GM03348 (cell line): Measurements from ENCODE around the gene ALDH8A1.

ENCODE experiments used
- DNase-seq: peaks from one replicate; pipeline ENCODE4 v3.0.0; 2012; ENCODE audit warnings: low spot score

Gene ALDH8A1

GRCh38 chr6:134949927-134950326 lies at the start of gene ALDH8A1:
TSS of gene ALDH8A1 (minus strand) at chr6:134950101. CDS start at chr6:134950053, 48 bp downstream.
- no peak for DNase-seq

- no peak for DNase-seq
Measured at GRCh38 chr6:134999107-134999506, 49.2 kb upstream of the ALDH8A1 start.

GRCh38 chr6:134997133-134997995 lies 47.5 kb upstream of the ALDH8A1 start:
- no peak for DNase-seq

GRCh38 chr6:134995536-134995935 lies 45.6 kb upstream of the ALDH8A1 start:
- no peak for DNase-seq

- DNase-seq, result no peak
Measured at GRCh38 chr6:134994431-134994830, 44.5 kb upstream of the ALDH8A1 start.

GRCh38 chr6:134992155-134992554 lies 42.3 kb upstream of the ALDH8A1 start:
- DNase-seq, result no peak

- no peak for DNase-seq
Measured at GRCh38 chr6:134990262-134990661, 40.4 kb upstream of the ALDH8A1 start.

GRCh38 chr6:134984821-134985220 lies 34.9 kb upstream of the ALDH8A1 start:
- no peak for DNase-seq

GRCh38 chr6:134983823-134984222 lies 33.9 kb upstream of the ALDH8A1 start:
- DNase-seq, result no peak

GRCh38 chr6:134982161-134982560 lies 32.3 kb upstream of the ALDH8A1 start:
- no peak for DNase-seq

GRCh38 chr6:134980846-134981245 lies 30.9 kb upstream of the ALDH8A1 start:
- DNase-seq, result no peak

- DNase-seq, result no peak
Measured at GRCh38 chr6:134979142-134979541, 29.2 kb upstream of the ALDH8A1 start.

- DNase-seq, result no peak
Measured at GRCh38 chr6:134974370-134974769, 24.5 kb upstream of the ALDH8A1 start.

- DNase-seq, result no peak
Measured at GRCh38 chr6:134967711-134968110, 17.8 kb upstream of the ALDH8A1 start.

GRCh38 chr6:134964451-134965203 lies 14.7 kb upstream of the ALDH8A1 start:
- DNase-seq, result no peak

GRCh38 chr6:134962421-134962820 lies 12.5 kb upstream of the ALDH8A1 start:
- DNase-seq, result no peak

- no peak for DNase-seq
Measured at GRCh38 chr6:134961366-134961765, 11.5 kb upstream of the ALDH8A1 start.

GRCh38 chr6:134959603-134960002 lies 9.7 kb upstream of the ALDH8A1 start:
- DNase-seq, result no peak

- no peak for DNase-seq
Measured at GRCh38 chr6:134956676-134957075, 6.8 kb upstream of the ALDH8A1 start.

- no peak for DNase-seq
Measured at GRCh38 chr6:134956032-134956431, 6.1 kb upstream of the ALDH8A1 start.

GRCh38 chr6:134954272-134955000 lies 4.5 kb upstream of the ALDH8A1 start:
- DNase-seq, result no peak

GRCh38 chr6:134951494-134952263 lies 1.8 kb upstream of the ALDH8A1 start:
- no peak for DNase-seq
